Testis (tissue), 2 donors: ENCODE data around the gene RNF220.

Experiments
- POLR2A ChIP-seq: fragments of 450-650 bp; IDR thresholded peaks from one replicate; pipeline ENCODE4 v1.6.1; 2017; ENCODE audit warnings: antibody characterized with exemption, mild to moderate bottlenecking, moderate library complexity
- TF ChIP-seq, protein P1 (sequence below), 3 experiments: fragments of 450-650 bp in 2 of 3; fragments of 200-600 bp in 1 of 3; sonication (generic) in 1 of 3; IDR thresholded peaks; one replicate each; pipeline ENCODE4 v1.5.1; 2016 to 2019; ENCODE audit warnings: antibody characterized with exemption in 3 of 3, mild to moderate bottlenecking in 2 of 3, moderate library complexity in 1 of 3

GRCh38 chr1:44590475-44590874, 185.4 kb downstream of the RNF220 start:
- TF ChIP-seq, protein P1, sequence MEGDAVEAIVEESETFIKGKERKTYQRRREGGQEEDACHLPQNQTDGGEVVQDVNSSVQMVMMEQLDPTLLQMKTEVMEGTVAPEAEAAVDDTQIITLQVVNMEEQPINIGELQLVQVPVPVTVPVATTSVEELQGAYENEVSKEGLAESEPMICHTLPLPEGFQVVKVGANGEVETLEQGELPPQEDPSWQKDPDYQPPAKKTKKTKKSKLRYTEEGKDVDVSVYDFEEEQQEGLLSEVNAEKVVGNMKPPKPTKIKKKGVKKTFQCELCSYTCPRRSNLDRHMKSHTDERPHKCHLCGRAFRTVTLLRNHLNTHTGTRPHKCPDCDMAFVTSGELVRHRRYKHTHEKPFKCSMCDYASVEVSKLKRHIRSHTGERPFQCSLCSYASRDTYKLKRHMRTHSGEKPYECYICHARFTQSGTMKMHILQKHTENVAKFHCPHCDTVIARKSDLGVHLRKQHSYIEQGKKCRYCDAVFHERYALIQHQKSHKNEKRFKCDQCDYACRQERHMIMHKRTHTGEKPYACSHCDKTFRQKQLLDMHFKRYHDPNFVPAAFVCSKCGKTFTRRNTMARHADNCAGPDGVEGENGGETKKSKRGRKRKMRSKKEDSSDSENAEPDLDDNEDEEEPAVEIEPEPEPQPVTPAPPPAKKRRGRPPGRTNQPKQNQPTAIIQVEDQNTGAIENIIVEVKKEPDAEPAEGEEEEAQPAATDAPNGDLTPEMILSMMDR (IDR thresholded peaks at IDR 0.05), result no peak
- no peak for TF ChIP-seq POLR2A
